ENCODE data around the gene WDR70. TPM values are rescaled to one million over a fixed set of nuclear protein-coding genes. Genes with fewer than 3 reads are reported as not detected.

The WDR70 gene
- total and polyA plus RNA-seq, 4 donors: 4.0 to 17.7 (median 14.5) TPM

- WGBS: 65% methylated on average over 3 of the region's 3 CpGs
- Histone ChIP-seq H3K27me3 (ENCODE audit: control insufficient read depth in 4 of 4, insufficient read depth in 4 of 4, low read length in 3 of 4) (no peaks in the 10 kb centered on the region), H3K36me3 (ENCODE audit: control insufficient read depth in 4 of 4, insufficient read depth in 3 of 4, low read depth in 1 of 4, low read length in 3 of 4) (peaks cover 0 to 9% (median 2%) of the 10 kb centered on the region in 4 donors), H3K4me1 (ENCODE audit: control insufficient read depth in 4 of 4, insufficient read depth in 4 of 4, low read length in 3 of 4) (no peaks in the 10 kb centered on the region), H3K9ac (ENCODE audit: low read depth in 1 of 2, low read length in 2 of 2) (no peak overlapping the region), H3K27ac (ENCODE audit: low read depth in 1 of 2, low read length in 2 of 2) (no peak overlapping the region), H3K9me3 (ENCODE audit: control insufficient read depth in 4 of 4, low read length in 3 of 4) (peaks cover 0 to 12% (median 2%) of the 10 kb centered on the region in 4 donors), H3K4me3 (ENCODE audit: low read depth in 1 of 3, low read length in 3 of 3) (no peak overlapping the region)
- TF ChIP-seq TAF1 (conservative IDR thresholded peaks at IDR 0.05) (no peak), YY1 (IDR thresholded peaks at IDR 0.05) (no peak), HNF4G (IDR thresholded peaks at IDR 0.05) (no peak), ZBTB33 (IDR thresholded peaks at IDR 0.05) (no peak), MAX (IDR thresholded peaks at IDR 0.05) (no peak), ATF3 (IDR thresholded peaks at IDR 0.05) (no peak), HNF4A (conservative IDR thresholded peaks at IDR 0.05) (no peak), SP1 (IDR thresholded peaks at IDR 0.05) (no peak), EGR1 (IDR thresholded peaks at IDR 0.05; ENCODE audit: low read depth in 2 of 2) (no peak), GABPA (IDR thresholded peaks at IDR 0.05 in 1 of 2, conservative IDR thresholded peaks at IDR 0.05 in 1 of 2) (no peak), REST (IDR thresholded peaks at IDR 0.05) (no peak), FOXA1 (IDR thresholded peaks at IDR 0.05) (no peak), FOXA2 (IDR thresholded peaks at IDR 0.05) (no peak), CTCF (IDR thresholded peaks at IDR 0.05; ENCODE audit: low read depth, low read length, missing input control) (no peak), RAD21 (IDR thresholded peaks at IDR 0.05) (no peak)
- DNase-seq (ENCODE audit: low spot score): no peak
Observed at GRCh38 chr5:37471666-37472197, 92.6 kb downstream of the WDR70 start.

- H3K9me3 ChIP-seq (ENCODE audit: control insufficient read depth in 4 of 4, low read length in 3 of 4): no peaks in the 10 kb centered on the region
- no peak overlapping the region for H3K4me3 ChIP-seq (ENCODE audit: low read depth in 1 of 3, low read length in 3 of 3)
- H3K36me3 ChIP-seq (ENCODE audit: control insufficient read depth in 4 of 4, insufficient read depth in 3 of 4, low read depth in 1 of 4, low read length in 3 of 4): peaks cover 0 to 11% (median 7%) of the 10 kb centered on the region in 4 donors
- no peaks in the 10 kb centered on the region for H3K27me3 ChIP-seq (ENCODE audit: control insufficient read depth in 4 of 4, insufficient read depth in 4 of 4, low read length in 3 of 4)
- H3K27ac ChIP-seq (ENCODE audit: low read depth in 1 of 2, low read length in 2 of 2): no peak overlapping the region
- H3K9ac ChIP-seq (ENCODE audit: low read depth in 1 of 2, low read length in 2 of 2): no peak overlapping the region
- H3K4me1 ChIP-seq (ENCODE audit: control insufficient read depth in 4 of 4, insufficient read depth in 4 of 4, low read length in 3 of 4): no peaks in the 10 kb centered on the region
- no peak for DNase-seq (ENCODE audit: low spot score)
- TF ChIP-seq YY1 (IDR thresholded peaks at IDR 0.05) (no peak), SP1 (IDR thresholded peaks at IDR 0.05) (no peak), NR2F2 (IDR thresholded peaks at IDR 0.05) (no peak), MAX (IDR thresholded peaks at IDR 0.05) (no peak), GABPA (IDR thresholded peaks at IDR 0.05 in 1 of 2, conservative IDR thresholded peaks at IDR 0.05 in 1 of 2) (no peak), TAF1 (conservative IDR thresholded peaks at IDR 0.05) (no peak), HNF4G (IDR thresholded peaks at IDR 0.05) (no peak), FOXA1 (IDR thresholded peaks at IDR 0.05) (no peak), EGR1 (IDR thresholded peaks at IDR 0.05; ENCODE audit: low read depth in 2 of 2) (no peak), FOXA2 (IDR thresholded peaks at IDR 0.05) (no peak), ZBTB33 (IDR thresholded peaks at IDR 0.05) (no peak), JUND (IDR thresholded peaks at IDR 0.05) (no peak), REST (IDR thresholded peaks at IDR 0.05) (no peak)
Observed at GRCh38 chr5:37477426-37477825, 98.3 kb downstream of the WDR70 start.

Data from liver (tissue), 9 donors.